Thymus (tissue), 11 donors: ENCODE results near the gene CALHM5. TPM values are rescaled to one million over a fixed set of nuclear protein-coding genes. Genes with fewer than 3 reads are reported as not detected.

Experiments
- DNase-seq, 9 donors: peaks; one replicate each; pipeline ENCODE4 v3.0.0-alpha.2; 2013; ENCODE audit warnings: low spot score in 9 of 9, low read depth in 6 of 9, missing footprints in 1 of 9
- H3K27ac ChIP-seq, 2 donors: one replicate each; pipeline ENCODE4 v1.5.1; 2013; ENCODE audit warnings: control low read depth in 1 of 2, low read depth in 1 of 2, low read length in 1 of 2, mild to moderate bottlenecking in 1 of 2, moderate library complexity in 1 of 2
- H3K27me3 ChIP-seq, 2 donors: one replicate each; pipeline ENCODE4 v1.5.1; 2013; ENCODE audit warnings: low read length in 1 of 2; ENCODE audit not compliant: control insufficient read depth in 2 of 2, insufficient read depth in 1 of 2
- H3K36me3 ChIP-seq, 2 donors: one replicate each; pipeline ENCODE4 v1.5.1; 2013; ENCODE audit warnings: low read length in 1 of 2, mild to moderate bottlenecking in 1 of 2, moderate library complexity in 1 of 2; ENCODE audit not compliant: control insufficient read depth in 2 of 2, insufficient read depth in 2 of 2
- H3K4me1 ChIP-seq, 2 donors: one replicate each; pipeline ENCODE4 v1.5.1; 2013; ENCODE audit warnings: low read length in 2 of 2; ENCODE audit not compliant: control insufficient read depth in 2 of 2, insufficient read depth in 2 of 2
- H3K4me3 ChIP-seq, 2 donors: one replicate each; pipeline ENCODE4 v1.5.1; 2013; ENCODE audit warnings: low read length in 2 of 2, control low read depth in 1 of 2, mild to moderate bottlenecking in 1 of 2
- H3K9me3 ChIP-seq, 2 donors: one replicate each; pipeline ENCODE4 v1.5.1; 2013; ENCODE audit warnings: low read length in 1 of 2, mild to moderate bottlenecking in 1 of 2; ENCODE audit not compliant: control insufficient read depth in 2 of 2, insufficient read depth in 1 of 2
- WGBS: extraction: QIAGEN DNeasy Blood & Tissue Kit; methylation state at CpG from one replicate; pipeline ENCODE4 v1.1.7; 2013; 5-methylcytosine and 5-hydroxymethylcytosine counted together
- polyA plus RNA-seq: library from polyadenylated mRNA; stranded (reverse); fragments of 200-250 nt; gene quantifications from one replicate; pipeline ENCODE4 v1.2.3, GENCODE V29; 2013
- total RNA-seq: library from RNA; stranded (reverse); fragments of 120-200 nt; gene quantifications from one replicate; pipeline ENCODE4 v1.2.4, GENCODE V29; 2013
- donor health status: healthy.

The CALHM5 gene
- total and polyA plus RNA-seq, 2 donors, result 0.33 to 0.62 TPM

DNA sequence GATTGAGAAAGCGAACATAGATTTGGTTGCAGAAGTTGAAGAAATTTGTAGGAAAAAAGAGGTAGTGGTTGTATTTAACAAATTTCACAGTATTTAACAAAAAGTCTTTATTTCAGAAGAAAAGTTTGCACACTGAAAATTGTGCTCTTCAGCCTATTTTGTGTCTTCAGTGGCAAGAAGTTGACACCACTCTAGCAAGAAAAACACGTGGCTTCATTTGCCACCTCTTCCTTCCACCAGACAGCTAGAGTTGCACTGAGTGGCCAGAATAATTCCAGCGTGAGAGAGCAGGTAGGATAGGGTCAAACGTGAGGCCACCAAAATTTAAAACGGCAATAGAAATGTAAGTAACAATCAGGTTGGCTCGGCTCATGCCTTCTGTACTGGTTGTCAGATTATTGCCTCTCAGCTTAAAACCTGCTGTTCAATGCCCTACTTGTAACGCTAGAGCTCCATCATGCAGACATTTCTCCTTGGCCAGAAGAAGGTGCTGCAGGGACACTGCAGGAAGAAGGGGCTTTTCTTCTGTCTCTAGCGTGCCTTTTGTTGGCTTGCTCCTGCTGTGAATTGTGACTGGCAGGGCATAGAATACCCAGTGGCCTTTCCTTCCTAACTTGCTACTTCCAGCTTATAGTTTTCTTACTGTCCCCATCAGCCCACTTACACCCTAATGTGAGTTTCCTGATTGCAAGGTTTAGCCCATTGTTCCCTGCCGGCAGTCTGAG, 22.0 kb downstream of the CALHM5 start:
- WGBS, result 94% methylated on average over 9 of the region's 9 CpGs
- DNase-seq, result no peak
- H3K4me3 ChIP-seq, result no peak overlapping the region
- H3K4me1 ChIP-seq, result no peaks in the 10 kb centered on the region
- no peak overlapping the region for H3K27ac ChIP-seq
- H3K9me3 ChIP-seq, result no peaks in the 10 kb centered on the region
- H3K36me3 ChIP-seq, result no peaks in the 10 kb centered on the region
- H3K27me3 ChIP-seq, result no peaks in the 10 kb centered on the region

DNA sequence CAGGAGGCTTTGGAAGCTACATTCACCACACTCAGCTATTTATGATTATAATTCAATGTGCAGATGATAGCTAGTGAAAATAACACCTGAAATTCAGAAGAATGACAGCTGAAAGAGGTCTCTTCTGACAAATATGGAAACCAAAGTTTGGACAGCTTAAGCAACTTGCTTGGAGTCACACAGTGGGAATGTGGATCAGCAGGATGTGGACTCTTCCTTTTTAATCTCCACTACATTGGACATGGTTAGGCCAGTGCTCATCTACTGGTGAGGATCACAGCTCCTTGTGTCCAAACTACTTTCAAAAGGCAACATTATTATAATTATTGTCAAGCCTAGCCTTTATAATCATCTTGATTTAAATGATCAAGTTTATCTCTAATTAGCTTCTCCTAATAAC, 23.7 kb downstream of the CALHM5 start:
- no peaks in the 10 kb centered on the region for H3K4me1 ChIP-seq
- no peak overlapping the region for H3K4me3 ChIP-seq
- no peak for DNase-seq
- H3K27ac ChIP-seq, result no peak overlapping the region
- H3K9me3 ChIP-seq, result no peaks in the 10 kb centered on the region
- no peaks in the 10 kb centered on the region for H3K36me3 ChIP-seq
- H3K27me3 ChIP-seq, result no peaks in the 10 kb centered on the region

DNA sequence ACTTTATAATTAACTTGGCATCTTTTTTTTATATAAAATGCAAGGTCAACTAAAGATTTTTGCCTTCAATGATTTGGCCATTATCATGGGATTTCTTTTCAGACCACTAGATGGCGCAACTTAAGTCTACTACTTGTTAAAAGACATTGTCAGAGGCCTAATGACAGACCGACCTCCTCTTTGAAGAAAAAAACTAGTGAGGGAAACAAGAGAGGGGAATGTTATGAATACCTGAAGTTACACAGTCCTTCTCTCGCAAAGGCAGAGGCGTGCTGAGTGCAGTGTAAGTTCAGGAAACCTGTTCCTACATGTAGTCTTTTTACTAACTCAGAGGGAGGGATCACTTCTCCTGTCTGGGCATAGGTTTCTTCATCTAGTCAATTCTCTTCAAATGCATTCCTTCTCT, 24.8 kb downstream of the CALHM5 start:
- Histone ChIP-seq H3K36me3 (no peaks in the 10 kb centered on the region), H3K4me3 (no peak overlapping the region), H3K27ac (no peak overlapping the region), H3K4me1 (no peaks in the 10 kb centered on the region), H3K9me3 (no peaks in the 10 kb centered on the region), H3K27me3 (no peaks in the 10 kb centered on the region)
- DNase-seq, result peak; percentile 13 to 71 (median 47)
- WGBS, result 15% methylated on average over 4 of the region's 4 CpGs

DNA sequence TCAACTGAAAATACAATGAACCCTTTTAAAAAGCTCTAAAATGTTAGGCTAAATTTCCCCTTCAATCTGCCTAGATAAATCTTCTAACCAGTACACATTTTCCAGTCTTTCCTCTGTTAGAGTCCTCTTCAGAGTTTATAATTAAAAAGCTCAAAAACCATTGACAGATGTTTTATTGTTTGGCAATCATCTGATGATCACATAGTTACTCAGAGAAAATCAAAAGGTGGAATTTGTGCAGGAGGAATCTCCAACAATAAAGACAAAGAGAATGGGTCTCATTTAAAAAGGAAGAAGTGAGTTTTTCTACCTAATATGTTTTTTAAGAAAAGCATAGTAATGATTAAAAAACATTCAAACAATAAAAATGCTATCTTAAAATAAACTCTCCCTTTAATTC, 31.0 kb downstream of the CALHM5 start:
- Histone ChIP-seq H3K4me3 (no peak overlapping the region), H3K27ac (no peak overlapping the region), H3K27me3 (no peaks in the 10 kb centered on the region), H3K4me1 (no peaks in the 10 kb centered on the region), H3K36me3 (no peaks in the 10 kb centered on the region), H3K9me3 (no peaks in the 10 kb centered on the region)
- no peak for DNase-seq

DNA sequence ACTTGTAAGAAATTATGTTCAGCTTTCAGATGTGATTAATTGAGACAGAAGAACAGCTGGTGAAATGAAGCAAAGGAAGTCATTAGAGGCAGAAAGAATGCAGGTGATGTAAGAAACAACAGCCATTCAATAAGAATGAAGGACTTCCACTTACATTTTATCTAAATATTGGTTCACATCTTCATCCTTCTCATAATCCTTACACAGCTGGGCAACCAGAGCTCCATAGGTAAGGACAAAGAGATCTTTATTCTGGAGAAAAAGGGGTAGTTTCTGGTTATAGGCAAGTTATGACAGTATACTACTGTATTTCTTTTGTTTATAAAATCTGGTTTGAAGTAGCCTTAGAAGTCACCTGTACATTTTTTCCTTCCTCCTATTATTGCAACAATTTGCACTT, 31.7 kb downstream of the CALHM5 start:
- no peaks in the 10 kb centered on the region for H3K9me3 ChIP-seq
- H3K4me1 ChIP-seq, result no peaks in the 10 kb centered on the region
- no peak overlapping the region for H3K4me3 ChIP-seq
- no peaks in the 10 kb centered on the region for H3K27me3 ChIP-seq
- H3K27ac ChIP-seq, result no peak overlapping the region
- H3K36me3 ChIP-seq, result no peaks in the 10 kb centered on the region
- no peak for DNase-seq

DNA sequence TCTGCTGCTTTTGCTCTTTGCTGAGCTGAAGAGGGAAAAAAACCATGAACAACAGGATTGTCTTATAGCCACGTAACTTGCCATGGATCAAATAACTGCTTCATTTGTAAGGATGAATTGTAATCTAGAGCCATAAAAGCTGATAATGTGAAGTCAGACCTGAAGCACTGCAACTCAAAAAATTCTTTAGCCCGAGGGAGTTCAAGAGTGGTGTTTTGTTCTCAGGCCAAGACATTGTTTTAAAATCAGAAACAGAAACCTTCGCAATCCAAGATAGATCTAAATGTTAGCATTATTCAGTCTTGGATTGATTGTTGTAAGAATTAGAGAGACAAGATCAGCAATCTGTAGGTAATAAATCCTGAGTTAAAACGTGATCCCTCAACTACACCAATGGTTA, 34.2 kb downstream of the CALHM5 start, which contains the start of gene TRAPPC3L:
Gene TRAPPC3L (minus strand): TSS at position 34 of the 400 bp plus-strand sequence. CDS start 170 bp downstream, outside the sequence.
- no peak within 1 kb of the TSS for H3K4me3 ChIP-seq
- no peak within 1 kb of the TSS for H3K27ac ChIP-seq
- no peaks in the 10 kb centered on the region for H3K9me3 ChIP-seq
- WGBS, result 88% methylated on average over 4 of the region's 4 CpGs
- H3K4me1 ChIP-seq, result no peaks in the 10 kb centered on the region
- no peaks in the 10 kb centered on the region for H3K27me3 ChIP-seq
- no peak for DNase-seq
- H3K36me3 ChIP-seq, result no peaks in the 10 kb centered on the region

DNA sequence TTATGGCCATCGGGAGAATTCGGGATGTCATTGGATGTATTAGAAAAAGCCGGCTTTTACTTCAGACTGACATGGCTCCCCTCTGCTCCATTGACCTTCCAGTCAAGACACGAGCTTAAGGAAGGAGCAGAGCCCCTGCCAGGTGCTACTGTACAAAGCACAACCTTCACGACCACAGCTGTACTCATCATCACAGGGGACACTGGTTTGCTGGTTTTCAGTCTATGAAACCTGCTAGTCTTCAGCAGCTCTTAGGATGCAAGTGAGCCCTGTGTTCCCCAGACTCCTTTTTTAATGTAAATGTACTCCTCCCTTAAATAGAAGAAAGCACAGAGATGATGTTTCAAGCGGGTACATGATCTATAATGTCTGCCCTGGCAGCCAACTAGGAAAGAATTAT, 35.9 kb downstream of the CALHM5 start:
- no peak overlapping the region for H3K27ac ChIP-seq
- no peaks in the 10 kb centered on the region for H3K27me3 ChIP-seq
- 95% methylated on average over 6 of the region's 6 CpGs for WGBS
- no peak for DNase-seq
- no peaks in the 10 kb centered on the region for H3K4me1 ChIP-seq
- H3K9me3 ChIP-seq, result no peaks in the 10 kb centered on the region
- no peak overlapping the region for H3K4me3 ChIP-seq
- H3K36me3 ChIP-seq, result no peaks in the 10 kb centered on the region

DNA sequence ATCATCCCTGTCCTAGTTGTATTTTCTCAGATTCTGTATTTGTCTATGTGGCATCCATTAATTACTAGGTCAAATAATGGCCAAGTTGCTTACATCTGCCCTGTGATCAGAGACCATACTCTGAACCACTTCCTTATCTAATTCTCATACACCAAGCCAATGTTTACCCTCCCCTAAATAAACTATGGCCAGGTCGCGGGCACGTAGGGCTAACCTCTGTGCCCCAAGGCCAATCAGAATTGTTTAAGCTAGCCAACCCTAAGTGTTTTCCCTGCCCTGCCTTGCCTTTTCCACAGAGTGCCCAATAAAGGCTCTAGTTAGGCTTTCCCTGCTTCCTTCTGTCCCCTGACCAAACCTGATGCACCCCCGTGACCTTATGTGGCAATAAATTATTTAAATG, 39.4 kb downstream of the CALHM5 start:
- no peaks in the 10 kb centered on the region for H3K9me3 ChIP-seq
- DNase-seq, result no peak
- H3K27me3 ChIP-seq, result no peaks in the 10 kb centered on the region
- no peak overlapping the region for H3K4me3 ChIP-seq
- no peaks in the 10 kb centered on the region for H3K4me1 ChIP-seq
- WGBS, result 93% methylated on average over 4 of the region's 4 CpGs
- H3K36me3 ChIP-seq, result no peaks in the 10 kb centered on the region
- H3K27ac ChIP-seq, result no peak overlapping the region

DNA sequence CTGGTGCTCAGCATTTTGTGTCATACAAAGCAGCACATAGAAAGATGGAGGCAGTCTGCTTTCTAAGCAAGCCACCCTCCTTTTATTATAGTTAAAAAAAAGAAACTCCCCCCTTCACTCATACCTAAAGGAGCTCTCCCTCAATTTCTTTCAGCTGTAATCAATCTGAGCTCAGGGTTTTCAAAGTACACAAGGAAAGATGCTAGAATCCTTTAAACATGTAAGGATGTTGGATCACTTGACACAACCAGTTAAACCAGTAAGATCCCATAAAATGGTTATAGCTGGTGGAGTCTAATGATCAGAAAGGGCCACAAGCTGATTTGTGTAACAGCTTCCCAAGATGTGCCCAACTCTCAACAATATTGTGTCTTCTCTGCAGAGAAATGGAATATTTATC, 42.0 kb downstream of the CALHM5 start, which contains the start of gene CALHM4:
Gene CALHM4 (plus strand): TSS at position 301 of the 400 bp plus-strand sequence. CDS start 43 bp downstream, at position 344.
- H3K36me3 ChIP-seq, result no peaks in the 10 kb centered on the region
- H3K4me1 ChIP-seq, result no peaks in the 10 kb centered on the region
- H3K27ac ChIP-seq, result no peak within 1 kb of the TSS
- H3K27me3 ChIP-seq, result no peaks in the 10 kb centered on the region
- no peak within 1 kb of the TSS for H3K4me3 ChIP-seq
- H3K9me3 ChIP-seq, result no peaks in the 10 kb centered on the region
- DNase-seq, result no peak
